ENCODE measurements around the gene PLLP.

DNA sequence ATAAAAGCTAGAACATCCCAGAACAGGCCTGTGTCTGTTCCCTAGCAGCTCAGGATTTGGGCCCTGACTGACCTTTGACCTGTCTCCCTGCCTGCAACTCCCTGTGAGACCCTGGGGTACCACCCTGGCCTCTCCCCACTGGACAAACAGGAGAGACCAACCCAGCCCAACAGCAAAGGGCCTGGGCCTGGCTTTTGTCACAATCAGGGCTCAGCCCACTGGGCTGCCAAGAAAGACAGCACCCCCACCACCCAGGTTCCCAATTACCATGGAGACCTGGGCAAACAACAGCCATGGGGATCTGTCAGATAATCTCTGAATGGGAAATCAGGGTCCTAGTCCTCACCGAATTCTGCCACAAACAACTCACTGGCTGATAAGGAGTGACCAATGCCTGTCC, 11.1 kb downstream of the PLLP start:
- TF ChIP-seq EP300 (IDR thresholded peaks at IDR 0.05; ENCODE audit: low read length), result no peak
- no peak for TF ChIP-seq TOE1 (IDR thresholded peaks at IDR 0.05; ENCODE audit: borderline replicate concordance)
- no peak for TF ChIP-seq TOE1 (CRISPR knock-in tag; IDR thresholded peaks at IDR 0.05; ENCODE audit: borderline replicate concordance, low read depth)

Data from K562 (cell line).